Measurements from ENCODE around the gene COX6B1. TPM values are rescaled to one million over a fixed set of nuclear protein-coding genes. Genes with fewer than 3 reads are reported as not detected.

Gene COX6B1
- total RNA-seq, 4 donors from 2014 or later = 899 to 1,245 (median 976) TPM

DNA sequence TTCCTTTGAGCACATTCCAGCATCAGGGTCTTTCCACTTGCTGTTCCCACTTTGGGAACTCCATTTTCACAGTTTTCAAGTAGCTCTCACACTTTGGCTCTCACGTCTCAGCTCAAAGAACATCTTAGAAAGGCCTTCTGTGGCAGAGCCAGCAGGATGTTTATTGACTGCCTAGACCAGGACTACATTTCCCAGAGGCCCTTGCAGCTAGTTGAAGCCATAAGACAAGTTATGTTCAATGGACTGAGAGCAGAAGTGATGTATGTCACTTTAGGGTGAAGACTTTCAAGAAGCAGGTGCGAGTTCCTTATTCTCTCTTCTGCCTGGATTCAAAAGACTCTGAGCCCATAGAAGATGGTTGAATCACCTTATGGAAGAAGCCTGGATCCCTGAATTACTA lies 39.9 kb upstream of the COX6B1 start:
- DNase-seq (no peak), ATAC-seq (no peak)
- intact Hi-C loops (cut with DNase I; ENCODE audit: low total_unique reads) = no loop called here
- TF ChIP-seq, protein P1, sequence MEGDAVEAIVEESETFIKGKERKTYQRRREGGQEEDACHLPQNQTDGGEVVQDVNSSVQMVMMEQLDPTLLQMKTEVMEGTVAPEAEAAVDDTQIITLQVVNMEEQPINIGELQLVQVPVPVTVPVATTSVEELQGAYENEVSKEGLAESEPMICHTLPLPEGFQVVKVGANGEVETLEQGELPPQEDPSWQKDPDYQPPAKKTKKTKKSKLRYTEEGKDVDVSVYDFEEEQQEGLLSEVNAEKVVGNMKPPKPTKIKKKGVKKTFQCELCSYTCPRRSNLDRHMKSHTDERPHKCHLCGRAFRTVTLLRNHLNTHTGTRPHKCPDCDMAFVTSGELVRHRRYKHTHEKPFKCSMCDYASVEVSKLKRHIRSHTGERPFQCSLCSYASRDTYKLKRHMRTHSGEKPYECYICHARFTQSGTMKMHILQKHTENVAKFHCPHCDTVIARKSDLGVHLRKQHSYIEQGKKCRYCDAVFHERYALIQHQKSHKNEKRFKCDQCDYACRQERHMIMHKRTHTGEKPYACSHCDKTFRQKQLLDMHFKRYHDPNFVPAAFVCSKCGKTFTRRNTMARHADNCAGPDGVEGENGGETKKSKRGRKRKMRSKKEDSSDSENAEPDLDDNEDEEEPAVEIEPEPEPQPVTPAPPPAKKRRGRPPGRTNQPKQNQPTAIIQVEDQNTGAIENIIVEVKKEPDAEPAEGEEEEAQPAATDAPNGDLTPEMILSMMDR (IDR thresholded peaks at IDR 0.05 in 4 of 5, conservative IDR thresholded peaks at IDR 0.05 in 1 of 5) = no peak
- no peak for TF ChIP-seq POLR2A (IDR thresholded peaks at IDR 0.05)
- Histone ChIP-seq H3K4me3 (no peak overlapping the region), H3K36me3 (no peaks in the 10 kb centered on the region), H3K27ac (no peak overlapping the region), H3K9me3 (no peaks in the 10 kb centered on the region), H3K4me1 (peaks cover 4 to 13% of the 10 kb centered on the region in 2 donors), H3K27me3 (no peaks in the 10 kb centered on the region)
- in situ Hi-C loops (cut with MboI; ENCODE audit: low sequenced_read_pairs in 4 of 4) = no loop called here

DNA sequence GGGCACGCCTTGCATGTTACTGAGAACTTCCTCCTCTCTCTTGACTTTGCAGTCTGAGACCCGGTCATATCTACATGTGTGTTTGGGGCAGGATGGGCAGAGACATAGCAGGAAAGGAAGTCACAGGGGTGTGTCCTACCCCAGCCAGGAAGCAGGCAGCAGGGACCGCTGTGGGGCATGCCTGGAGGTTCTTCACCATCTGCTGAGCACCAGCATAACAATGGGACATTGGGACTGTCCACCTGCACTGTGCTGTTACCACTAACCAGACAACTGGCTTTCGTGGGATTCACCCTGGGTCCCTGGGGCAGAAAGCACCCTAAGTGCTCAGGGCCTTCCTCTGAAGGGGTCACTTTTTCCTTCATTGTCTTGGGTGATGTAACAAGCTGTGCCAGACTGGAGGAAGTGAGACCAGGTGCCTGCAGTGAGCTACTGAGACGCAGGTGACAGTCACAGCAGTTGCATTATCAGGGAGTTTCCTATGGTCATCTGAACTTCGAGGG lies 38.2 kb upstream of the COX6B1 start:
- TF ChIP-seq, protein P1 (IDR thresholded peaks at IDR 0.05 in 4 of 5, conservative IDR thresholded peaks at IDR 0.05 in 1 of 5) = no peak
- TF ChIP-seq POLR2A (IDR thresholded peaks at IDR 0.05) = no peak
- peaks cover 5 to 15% of the 10 kb centered on the region in 2 donors for H3K4me1 ChIP-seq
- intact Hi-C loops (cut with DNase I; ENCODE audit: low total_unique reads) = no loop called here
- DNase-seq = no peak
- H3K27ac ChIP-seq = no peak overlapping the region
- ATAC-seq = no peak
- no peaks in the 10 kb centered on the region for H3K36me3 ChIP-seq
- H3K27me3 ChIP-seq = no peaks in the 10 kb centered on the region
- no peaks in the 10 kb centered on the region for H3K9me3 ChIP-seq
- H3K4me3 ChIP-seq = no peak overlapping the region
- in situ Hi-C loops (cut with MboI; ENCODE audit: low sequenced_read_pairs in 4 of 4) = no loop called here

DNA sequence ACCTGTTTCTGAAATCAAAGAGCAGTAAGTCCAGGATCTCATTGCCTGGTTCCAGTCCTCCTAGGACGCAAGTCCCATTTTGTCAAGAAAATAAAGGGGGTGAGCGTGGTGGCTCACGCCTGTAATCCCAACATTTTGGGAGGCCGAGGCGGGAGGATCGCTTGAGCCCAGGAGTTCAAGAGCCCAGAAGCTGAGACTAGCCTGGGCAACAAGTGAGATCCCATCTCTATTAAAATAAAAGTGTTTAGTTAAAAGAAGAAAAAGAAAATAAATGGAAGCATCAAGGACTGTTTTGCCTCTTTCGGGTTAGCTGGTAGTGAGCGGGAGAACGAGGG lies 35.9 kb upstream of the COX6B1 start:
- no peak for DNase-seq
- Histone ChIP-seq H3K4me3 (peak overlapping the region; percentile 78 to 90 (median 86)), H3K4me1 (peaks cover 5 to 15% of the 10 kb centered on the region in 2 donors), H3K27ac (peak overlapping the region; percentile 58 to 75 (median 68)), H3K36me3 (no peaks in the 10 kb centered on the region), H3K27me3 (no peaks in the 10 kb centered on the region), H3K9me3 (no peaks in the 10 kb centered on the region)
- intact Hi-C loops (cut with DNase I; ENCODE audit: low total_unique reads) (loop anchor here (1.0 kb wide), 4 partner anchors 16 to 104 kb away; partner anchors contain the start of genes COX6B1 and TMEM147), in situ Hi-C loops (cut with MboI; ENCODE audit: low sequenced_read_pairs in 4 of 4) (no loop called here)
- peak; percentile 4 to 8 for ATAC-seq
- TF ChIP-seq POLR2A (IDR thresholded peaks at IDR 0.05) = no peak
- TF ChIP-seq, protein P1 (IDR thresholded peaks at IDR 0.05 in 4 of 5, conservative IDR thresholded peaks at IDR 0.05 in 1 of 5) = no peak

DNA sequence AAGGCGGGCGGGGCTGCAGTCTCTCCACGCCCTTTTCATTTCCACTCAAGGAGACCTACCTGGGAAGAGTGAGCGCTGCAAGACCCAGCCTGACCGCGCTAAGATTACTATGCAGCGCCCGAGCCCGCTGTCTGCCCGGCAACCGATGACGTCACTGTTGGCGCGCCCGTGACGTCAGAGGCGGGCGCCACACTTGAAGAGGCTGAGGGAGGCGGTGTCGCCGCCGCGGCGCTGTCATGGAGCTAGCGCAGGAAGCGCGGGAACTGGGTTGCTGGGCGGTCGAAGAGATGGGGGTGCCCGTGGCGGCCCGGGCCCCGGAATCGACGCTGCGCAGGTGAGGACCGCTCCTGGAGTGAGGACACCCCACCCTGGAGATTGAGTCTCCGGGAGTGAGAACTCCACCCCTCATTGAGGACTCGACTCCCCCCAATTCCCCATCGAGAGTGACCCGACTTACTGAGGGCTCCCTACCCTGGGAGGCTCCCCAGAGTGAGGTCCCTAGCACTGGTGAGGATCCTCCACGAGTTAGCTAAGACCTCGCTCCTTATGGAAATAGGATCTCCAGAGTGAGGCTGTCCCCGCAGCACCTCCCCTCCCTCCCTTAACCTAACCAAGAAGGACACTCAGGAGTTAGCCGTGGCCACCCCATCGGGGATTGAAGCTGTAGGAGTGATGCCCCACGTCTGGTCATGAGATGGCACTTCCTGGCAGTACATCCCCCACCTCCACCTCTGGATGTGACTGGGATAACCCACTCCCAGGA lies 35.4 kb upstream of the COX6B1 start, which contains the start of gene HAUS5:
Gene HAUS5, plus strand, starts transcription at position 177 of the 763 bp plus-strand sequence. Its CDS starts 60 bp downstream, at position 237.
- intact Hi-C loops (cut with DNase I; ENCODE audit: low total_unique reads) = loop anchor here (1.0 kb wide), 4 partner anchors 16 to 104 kb away; partner anchors contain the start of genes COX6B1 and TMEM147
- no peak for TF ChIP-seq POLR2A (IDR thresholded peaks at IDR 0.05)
- TF ChIP-seq, protein P1 (IDR thresholded peaks at IDR 0.05 in 4 of 5, conservative IDR thresholded peaks at IDR 0.05 in 1 of 5) = peak in 2 of 5 experiments; percentile 16 to 43
- Histone ChIP-seq H3K4me3 (peak within 1 kb of the TSS; percentile 78 to 90 (median 86)), H3K4me1 (peaks cover 5 to 15% of the 10 kb centered on the region in 2 donors), H3K9me3 (no peaks in the 10 kb centered on the region), H3K36me3 (no peaks in the 10 kb centered on the region), H3K27ac (peak within 1 kb of the TSS; percentile 67 to 75 (median 72)), H3K27me3 (no peaks in the 10 kb centered on the region)
- in situ Hi-C loops (cut with MboI; ENCODE audit: low sequenced_read_pairs in 4 of 4) = no loop called here
- DNase-seq (peak; percentile 82 to 92), ATAC-seq (peak; percentile 97 to 99)

Data from gastrocnemius medialis (tissue), 4 donors.